ENCODE data around the gene CAMK1G.

The CAMK1G gene

DNA sequence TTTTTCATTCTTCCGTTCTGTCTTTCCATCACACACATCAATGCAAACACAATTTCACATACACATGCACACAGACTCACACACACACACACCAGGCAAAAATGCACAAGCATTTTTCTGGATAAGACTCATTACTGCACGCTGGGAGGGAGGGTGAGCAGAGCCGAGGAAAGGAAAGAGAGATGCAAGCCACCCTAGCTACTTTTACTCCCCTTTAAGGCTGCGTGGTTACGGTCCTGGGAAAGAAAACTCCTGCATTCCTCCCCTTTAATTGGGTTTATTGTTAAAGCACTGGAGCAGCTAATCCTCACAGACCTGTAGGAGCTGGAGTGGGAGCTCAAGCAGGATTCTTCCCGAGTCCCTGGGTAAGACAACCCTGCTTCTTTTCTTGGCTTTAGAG lies at the start of gene CAMK1G:
TSS of gene CAMK1G (plus strand) at position 307 of the 400 bp plus-strand sequence. CDS start 11,270 bp downstream, outside the sequence.
- no peak for DNase-seq (ENCODE audit: low read depth, low spot score)
- no peak within 1 kb of the TSS for H3K27ac ChIP-seq

DNA sequence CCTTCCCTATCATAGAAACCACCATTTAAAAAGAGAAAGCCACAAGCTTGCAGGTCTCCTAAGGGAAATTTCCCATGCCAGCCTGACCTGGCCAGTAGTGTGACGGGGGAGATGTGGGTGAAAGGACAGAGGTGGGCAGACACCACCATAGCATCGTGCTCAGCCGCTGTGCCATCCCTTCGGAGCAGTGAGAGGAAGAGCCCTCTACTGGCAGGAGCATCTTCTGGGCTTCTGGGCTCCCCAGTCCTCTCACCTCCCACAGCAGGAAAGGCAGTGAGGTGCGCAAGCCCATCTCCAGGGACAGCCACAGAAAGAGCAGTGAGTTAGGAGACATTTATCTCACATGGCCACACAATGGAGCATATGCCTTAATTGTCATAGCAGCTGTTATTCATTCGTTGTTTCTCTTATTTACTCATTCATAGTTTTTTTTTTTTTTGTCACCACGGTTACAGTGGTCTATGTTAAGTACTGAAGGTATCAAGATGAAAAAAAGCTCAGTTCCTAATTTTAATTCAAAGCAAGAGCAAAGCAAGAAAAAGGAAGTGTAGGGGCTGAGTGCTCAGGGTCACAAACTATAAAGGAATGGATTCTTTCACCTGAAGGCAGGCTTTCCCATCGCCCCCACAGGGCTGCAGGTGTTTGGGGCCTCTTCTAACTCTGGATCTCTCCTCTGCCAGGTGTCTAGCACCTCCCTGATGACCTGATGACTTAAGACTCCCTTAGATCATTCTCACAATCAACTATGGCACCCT lies 48.8 kb upstream of the CAMK1G start:
- DNase-seq (ENCODE audit: low read depth, low spot score): no peak
- no peak overlapping the region for H3K27ac ChIP-seq

DNA sequence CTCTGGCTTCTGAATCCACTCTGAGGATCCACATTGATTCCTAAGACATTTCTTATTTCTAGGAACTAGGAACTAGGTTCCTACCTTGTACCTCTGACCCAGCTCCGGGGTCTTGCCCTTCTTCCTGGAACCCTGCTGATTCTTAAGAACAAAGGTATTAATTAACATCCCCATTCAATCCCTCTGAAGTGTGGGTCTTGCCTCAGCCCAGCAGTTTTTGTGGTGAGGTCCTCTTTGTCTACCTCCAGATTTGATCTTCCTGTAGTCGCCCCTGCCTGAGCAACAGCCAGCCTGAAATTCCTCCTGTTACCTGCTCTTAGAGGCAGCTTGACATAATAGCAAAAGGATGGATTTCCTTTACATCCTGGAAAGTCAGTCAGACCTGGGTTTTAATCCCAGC lies 46.7 kb upstream of the CAMK1G start:
- no peak overlapping the region for H3K27ac ChIP-seq
- DNase-seq (ENCODE audit: low read depth, low spot score): no peak

DNA sequence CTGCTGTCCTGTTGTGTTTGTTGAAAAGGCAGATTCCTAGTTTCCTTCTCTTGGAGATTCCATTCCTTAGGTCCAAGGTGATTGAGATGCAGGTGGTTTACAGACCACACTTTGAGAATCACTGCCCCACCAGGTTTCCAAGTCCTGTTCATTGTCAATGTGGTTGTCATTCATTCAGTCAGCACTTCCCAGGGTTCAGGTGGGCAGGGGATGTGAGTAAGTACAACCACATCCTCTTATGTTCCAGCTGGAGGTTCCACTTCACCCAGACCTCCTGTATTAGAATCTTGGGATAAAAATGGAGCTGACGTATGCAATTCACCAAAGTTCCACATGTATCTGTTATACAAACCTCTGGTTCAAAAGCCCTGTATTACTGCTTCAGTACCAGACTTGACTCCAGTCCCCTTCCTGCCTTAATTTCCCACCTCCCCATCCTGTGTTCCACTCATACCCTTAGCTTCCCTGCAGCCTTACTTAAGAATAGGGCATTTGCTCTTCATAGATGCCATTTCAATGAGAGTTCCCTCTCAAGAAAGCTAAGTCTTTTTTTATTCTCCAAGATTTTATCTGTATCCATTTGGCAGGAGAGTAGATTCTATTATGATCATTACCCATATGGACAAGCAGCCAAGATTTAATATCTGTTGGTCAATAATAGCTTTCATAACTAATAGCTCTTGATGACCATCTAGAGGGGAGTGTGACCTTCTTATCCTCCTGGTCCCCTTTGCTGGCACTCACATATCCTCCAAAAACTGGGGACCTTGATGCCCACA lies 46.0 kb upstream of the CAMK1G start:
- no peak for DNase-seq (ENCODE audit: low read depth, low spot score)
- no peak overlapping the region for H3K27ac ChIP-seq

DNA sequence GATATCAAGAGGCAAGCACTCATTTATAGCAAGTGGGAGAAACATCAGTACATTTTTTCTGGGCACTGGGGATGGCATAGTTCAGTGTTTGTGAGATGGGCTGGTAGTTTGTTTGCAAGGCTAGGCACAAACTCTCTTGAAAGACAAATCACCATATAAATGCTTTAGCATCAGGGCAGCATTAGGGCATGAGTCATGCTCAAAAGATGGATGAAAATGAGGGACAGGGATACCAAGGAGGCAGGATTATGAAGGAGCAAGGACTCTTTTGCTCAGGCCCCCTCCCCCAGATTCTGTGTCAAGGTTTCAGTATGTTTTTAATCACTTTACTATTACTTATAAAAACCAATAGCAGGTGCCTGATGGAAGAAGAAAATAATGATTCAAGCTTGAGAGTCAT lies 43.9 kb upstream of the CAMK1G start:
- no peak overlapping the region for H3K27ac ChIP-seq
- DNase-seq (ENCODE audit: low read depth, low spot score): no peak

DNA sequence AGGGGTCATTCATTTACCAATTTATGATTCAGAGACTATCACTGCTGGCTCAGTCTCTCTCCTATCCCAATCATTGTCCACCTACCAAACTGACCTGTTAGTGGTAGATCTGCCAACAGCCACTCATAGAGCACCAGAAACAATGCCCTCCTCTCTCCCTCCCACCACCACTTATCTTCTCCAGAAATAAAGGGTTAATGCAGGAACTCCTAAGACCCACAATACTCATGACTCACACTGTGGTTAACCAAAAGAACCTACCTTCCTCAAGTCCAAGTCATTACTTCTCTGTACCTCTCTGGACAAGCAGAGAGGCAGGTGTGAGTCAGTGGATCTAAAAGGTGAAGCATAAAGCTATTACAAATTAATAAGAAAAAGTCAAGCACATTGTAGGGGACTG lies 40.9 kb upstream of the CAMK1G start:
- H3K27ac ChIP-seq: no peak overlapping the region
- DNase-seq (ENCODE audit: low read depth, low spot score): peak; percentile 94

DNA sequence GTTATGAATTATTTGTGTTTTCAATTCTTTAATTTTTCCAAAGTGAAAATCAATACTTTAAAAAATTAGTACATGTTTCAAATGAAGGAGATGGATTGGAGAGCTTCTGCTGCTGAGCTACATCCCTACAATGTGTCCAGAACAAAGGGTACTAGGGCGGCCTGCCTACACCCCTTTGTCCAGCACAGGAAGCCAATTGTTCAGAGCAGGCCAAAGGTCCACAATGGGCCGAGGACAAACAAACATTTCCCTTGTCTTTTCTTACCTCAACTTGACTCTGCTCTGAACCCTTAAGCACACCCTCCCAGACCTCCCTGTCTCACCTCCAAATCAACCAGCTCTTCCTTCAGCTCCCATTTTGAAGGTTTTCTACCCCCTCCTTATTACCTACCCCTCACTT lies 39.4 kb upstream of the CAMK1G start:
- no peak for DNase-seq (ENCODE audit: low read depth, low spot score)
- H3K27ac ChIP-seq: no peak overlapping the region

DNA sequence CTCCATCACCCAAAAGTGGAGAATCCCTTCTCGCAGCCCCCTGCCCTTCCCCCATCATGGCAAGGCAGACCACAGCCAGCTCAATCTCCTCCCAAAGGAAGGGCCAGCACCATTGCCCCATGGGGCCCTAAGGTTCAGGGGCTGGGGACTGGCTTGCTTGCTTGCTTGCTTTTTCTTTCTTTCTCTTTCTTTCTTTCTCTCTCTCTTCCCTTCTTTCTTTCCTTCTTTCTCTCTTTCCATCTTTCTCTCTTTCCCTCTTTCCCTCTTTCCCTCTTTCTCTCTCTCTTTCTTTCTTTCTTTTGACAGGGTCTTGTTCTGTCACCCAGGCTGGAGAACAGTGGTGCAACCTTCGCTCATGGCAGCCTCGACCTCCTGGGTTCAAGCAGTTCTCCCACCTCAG lies 38.1 kb upstream of the CAMK1G start:
- no peak for DNase-seq (ENCODE audit: low read depth, low spot score)
- H3K27ac ChIP-seq: no peak overlapping the region

DNA sequence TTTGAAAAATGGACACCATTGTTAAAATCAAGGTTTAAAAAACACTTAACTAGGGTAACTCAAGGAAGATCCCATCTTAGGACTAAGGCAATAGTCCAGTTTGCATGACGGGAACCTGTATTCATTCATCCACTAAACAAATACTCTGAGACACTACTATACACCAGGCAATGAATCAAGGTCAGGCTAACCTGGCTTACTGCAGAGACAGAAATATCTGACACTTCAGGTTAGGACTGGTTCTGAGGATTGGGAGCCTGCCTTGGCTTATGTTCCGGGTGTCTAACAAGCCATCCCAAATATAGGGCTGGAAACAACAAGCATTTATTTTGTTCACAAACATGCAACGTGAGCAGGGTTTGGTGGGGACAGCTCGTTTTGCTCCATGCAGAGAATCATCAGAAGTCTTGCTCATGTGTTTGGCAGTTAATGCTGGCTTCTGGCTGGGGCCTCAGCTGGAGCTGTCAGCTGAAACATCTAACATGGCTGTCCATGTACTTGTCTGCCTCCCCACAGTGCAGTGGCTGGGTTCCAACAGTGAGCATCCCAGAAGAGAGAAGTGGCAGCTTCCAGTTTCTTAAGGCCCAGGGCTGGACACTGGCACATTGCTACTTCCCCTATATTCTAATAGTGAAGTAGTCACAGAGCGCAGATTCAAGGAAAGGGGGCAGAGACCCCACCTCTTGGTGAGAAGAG lies 37.0 kb upstream of the CAMK1G start:
- no peak for DNase-seq (ENCODE audit: low read depth, low spot score)
- H3K27ac ChIP-seq: no peak overlapping the region

DNA sequence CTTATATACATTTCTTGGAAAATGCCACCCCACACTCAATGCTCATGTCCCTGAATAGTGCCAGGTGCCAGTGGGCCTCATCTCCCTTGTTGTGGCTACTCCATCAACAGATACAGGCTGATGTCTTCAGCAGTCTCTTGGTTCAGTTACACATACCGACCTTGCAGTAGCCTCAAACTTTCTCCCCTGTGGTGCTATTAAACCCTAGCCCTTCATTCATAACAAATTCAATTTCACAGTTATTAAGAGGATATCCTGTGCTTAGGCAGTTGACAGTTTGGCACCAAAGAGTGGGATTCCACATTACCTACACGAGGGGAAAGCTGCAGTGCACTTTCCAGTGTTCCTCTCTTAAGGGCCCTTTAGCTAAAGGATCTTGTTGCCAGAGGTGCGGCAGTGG lies 35.9 kb upstream of the CAMK1G start:
- DNase-seq (ENCODE audit: low read depth, low spot score): no peak
- H3K27ac ChIP-seq: no peak overlapping the region

DNA sequence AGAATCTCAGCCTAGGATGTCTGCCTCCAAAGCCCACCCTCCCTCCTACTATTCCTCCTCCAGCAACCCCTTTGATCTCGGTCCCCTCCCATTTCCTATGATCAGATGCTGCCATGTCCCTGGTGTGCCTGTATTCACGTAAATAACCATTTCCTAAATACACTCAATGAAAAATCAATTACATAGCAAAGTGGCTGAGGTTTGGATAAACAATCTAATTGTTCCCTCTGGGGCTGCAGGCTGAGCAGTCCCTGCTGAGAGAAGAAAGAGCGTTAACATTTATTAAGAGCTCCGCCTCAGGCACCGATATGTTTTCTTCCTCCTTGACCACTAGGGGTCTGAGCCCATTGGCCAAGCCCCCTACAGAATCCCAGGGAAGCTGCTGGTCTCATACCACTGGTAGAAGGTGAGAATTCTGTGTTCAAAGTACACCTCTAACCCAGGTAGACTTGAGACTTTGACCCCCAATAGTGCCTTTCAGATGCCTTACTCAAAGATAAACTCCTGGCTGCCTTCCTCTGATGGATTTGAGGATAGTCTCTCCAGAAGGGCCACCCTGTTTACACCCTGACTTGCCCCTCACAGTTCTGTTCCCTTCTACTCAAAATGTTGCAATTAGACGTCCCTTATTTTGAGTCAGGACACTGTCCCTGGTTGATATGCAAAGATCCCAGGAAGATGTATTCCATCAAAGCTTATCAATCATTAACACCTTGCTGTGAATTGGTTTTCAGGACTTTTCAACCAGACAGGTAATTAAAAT lies 33.9 kb upstream of the CAMK1G start:
- DNase-seq (ENCODE audit: low read depth, low spot score): no peak
- no peak overlapping the region for H3K27ac ChIP-seq

DNA sequence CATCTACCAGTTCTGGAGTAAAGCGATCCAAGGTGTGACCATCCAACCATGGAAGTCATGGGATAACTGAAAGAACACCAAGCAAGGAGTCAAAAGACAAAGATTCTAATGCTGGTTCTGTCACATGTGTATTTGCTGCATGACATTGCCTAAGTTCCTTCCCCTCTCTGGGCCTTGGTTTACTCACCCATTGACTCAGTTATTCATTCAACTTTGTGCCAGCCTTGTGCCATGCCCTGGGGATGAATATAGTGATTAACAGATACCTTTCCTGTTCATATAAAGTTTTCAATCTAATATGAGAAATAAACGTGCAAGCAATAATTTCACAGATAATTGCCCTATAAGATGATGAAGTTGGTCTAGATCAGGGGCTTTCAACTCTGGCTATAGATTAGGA lies 33.0 kb upstream of the CAMK1G start:
- DNase-seq (ENCODE audit: low read depth, low spot score): no peak
- no peak overlapping the region for H3K27ac ChIP-seq

DNA sequence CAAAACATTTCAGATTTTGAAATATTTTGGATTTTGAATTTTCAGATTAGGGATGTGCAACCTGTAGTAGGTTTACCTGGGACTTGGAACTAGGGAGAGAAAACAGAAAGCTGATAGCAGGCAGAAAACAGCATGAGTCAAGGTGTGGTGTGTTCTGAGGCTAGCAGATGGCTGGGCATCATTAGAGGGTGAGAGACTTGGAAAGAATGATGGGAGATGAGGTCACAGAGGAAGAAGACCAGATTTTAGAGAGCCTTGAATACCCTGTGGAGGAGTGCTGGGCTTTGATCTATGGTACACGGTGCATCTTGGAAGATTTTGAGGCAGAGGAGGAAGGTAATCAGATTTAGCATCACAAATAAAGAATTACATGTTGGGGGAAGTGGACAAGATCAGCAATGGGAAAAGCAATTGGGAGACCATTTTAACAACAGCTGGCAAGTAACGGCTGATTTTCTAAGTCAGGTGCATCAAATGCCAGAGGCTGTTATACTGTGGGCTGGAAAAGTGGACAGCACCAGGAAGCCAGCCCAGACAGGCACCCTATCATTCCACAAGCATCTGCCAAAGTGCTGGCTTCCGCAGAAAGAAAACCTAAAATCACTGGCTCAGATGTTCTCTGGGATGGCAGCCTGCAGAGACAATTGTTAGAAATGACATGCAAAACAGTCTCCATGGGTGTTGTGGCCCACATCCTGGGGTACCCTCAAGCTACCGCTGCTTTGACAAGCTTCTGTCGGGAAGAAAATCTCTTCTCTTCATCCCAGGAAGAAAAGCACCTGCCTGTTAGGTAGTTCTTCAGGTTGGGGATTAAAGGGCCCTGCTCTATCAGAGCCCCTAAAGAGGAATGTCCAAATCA lies 30.9 kb upstream of the CAMK1G start:
- DNase-seq (ENCODE audit: low read depth, low spot score): no peak
- no peak overlapping the region for H3K27ac ChIP-seq

DNA sequence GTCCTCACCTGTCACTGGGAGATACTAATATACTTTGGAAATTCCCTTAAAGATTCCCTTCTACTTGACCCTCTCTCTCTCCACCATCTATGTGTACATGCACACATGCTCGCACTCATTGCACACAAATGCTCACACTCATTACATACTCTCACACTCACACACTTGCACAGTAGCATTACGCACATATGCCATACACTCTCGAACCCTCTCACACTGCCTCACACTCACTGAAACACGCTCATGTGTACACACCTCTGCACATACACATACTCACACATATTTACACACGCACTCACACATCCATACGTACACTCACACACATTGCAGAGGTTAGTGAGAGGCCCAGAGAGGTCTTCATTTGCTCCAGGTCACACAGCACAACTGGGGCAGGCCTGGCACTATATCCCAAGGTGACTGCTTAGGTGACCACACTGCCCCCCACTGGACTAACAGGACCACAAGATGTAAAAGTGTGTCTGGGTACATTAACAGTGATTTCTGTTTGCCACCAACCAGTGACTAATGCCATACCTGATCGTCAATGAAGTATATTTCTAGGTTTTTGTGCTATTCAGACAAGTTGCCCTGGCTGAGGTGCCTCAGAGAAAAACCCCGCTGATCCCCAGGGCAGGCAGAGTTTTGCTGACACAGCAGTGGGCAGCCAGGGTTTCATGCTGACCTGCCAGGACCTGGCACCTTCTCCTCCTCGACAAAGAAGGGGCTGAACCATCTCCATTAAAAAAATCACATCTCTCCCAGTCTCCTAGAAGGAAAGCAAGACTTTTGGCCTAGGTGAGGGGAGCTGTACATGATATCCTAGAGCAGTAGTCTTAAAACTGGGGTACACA lies 28.5 kb upstream of the CAMK1G start:
- DNase-seq (ENCODE audit: low read depth, low spot score): no peak
- H3K27ac ChIP-seq: no peak overlapping the region

DNA sequence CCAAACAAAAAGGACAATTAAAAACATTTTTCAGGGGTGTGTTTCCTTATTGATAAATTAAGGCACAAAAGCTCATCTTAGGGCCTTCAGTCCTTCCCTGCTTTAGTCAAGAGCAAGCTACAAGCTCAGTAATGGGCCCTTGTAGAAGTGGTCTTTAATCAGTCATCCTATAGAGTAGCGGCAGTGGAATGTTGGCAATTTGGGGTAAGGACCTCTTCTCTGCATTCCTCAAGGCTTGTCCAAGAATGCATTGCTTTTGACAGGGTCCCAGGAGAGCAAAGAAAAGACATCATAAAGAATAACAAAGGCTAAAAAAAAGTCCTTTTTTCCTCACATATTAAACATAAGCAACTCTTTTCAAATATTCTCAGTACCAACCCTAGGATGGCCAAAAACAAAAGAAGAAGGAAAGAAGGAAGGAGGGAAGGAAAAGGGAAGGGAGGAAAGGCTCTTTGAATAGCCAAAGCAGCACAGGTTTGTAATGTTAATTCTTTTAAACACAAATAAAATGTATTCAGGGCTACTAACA lies 27.3 kb upstream of the CAMK1G start:
- no peak overlapping the region for H3K27ac ChIP-seq

DNA sequence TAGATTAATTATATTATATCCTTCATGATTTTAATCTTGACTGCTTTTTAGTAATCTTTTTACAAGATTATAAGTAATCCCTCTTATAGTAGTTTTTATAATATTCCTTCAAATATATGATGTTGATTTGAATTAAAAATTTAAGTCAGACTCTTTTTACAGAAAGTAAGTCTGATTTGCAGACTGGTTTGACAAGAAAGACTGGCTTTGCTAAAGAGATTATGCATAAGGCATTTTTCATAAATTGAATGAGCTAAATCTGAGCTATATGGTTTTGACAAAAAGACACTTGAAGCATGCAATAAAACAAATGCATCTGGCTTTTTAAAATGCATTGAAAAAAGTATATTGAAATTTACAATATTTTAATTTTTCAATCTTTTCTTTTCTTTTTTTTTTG lies 26.3 kb upstream of the CAMK1G start:
- no peak overlapping the region for H3K27ac ChIP-seq
- no peak for DNase-seq (ENCODE audit: low read depth, low spot score)

More for the DNA sequence above, 27.3 kb upstream of the CAMK1G start:
- DNase-seq (ENCODE audit: low read depth, low spot score): no peak

DNA sequence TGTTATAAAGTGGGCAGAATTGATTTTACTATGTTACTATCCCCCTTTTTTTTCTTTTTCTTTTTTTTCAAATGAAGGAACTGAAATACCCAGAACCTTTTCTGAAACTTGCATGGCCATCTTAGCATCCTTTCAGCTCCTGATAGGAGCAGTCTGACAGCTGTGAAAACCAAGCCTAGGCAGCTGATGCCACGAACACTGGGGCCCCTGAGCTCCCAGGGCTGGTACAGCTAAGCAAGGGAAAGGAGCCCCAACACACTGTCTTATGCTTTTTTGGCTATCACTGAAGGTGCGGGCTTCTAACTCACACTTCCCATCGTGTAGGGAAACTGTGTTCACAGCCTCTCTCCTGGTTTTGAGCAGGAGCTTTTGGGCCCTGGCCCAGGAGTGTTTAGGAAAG lies 23.0 kb upstream of the CAMK1G start:
- H3K27ac ChIP-seq: no peak overlapping the region
- DNase-seq (ENCODE audit: low read depth, low spot score): no peak

DNA sequence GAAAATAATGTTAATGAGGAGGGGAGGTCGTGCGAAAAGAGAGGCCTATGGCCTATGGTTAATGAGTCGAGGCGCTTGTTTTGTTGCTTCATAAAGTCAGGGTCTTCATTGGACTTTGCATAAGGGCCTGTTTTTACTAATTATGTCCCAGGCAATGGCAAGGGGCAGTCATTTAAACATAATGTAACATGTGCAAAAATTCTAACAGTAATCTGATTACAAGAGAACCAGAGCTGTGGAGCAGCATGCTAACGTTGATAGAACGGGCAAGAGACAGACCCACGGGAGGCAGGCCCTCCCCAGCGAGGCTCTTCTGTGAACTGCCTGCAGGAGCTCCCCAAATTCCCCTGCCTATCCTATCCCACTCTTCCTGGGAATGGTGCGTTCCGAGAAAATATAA lies 22.6 kb upstream of the CAMK1G start:
- DNase-seq (ENCODE audit: low read depth, low spot score): no peak
- no peak overlapping the region for H3K27ac ChIP-seq

All from epithelial cell of prostate (primary cell).